Stimulated activated CD4-positive, alpha-beta T cell treated with anti-CD3 and anti-CD28 coated beads, Interleukin-1b, Interleukin-23, amount 100 ng/mL, for 48 hours (primary cell): ENCODE results near the gene ANXA9.

Experiments used
- DNase-seq: peaks from one replicate; pipeline ENCODE4 v3.0.0-alpha.2; 2020

ANXA9 gene

GRCh38 chr1:151006327-151007052, 24.4 kb downstream of the ANXA9 start, which contains the start of gene MINDY1:
Gene MINDY1 (minus strand): TSS chr1:151006902. CDS start chr1:151002617, 4,285 bp downstream.
- DNase-seq, result peak; percentile 46

- DNase-seq, result no peak
These were observed 25.8 kb downstream of the ANXA9 start for GRCh38 chr1:151007853-151008243.

DNA sequence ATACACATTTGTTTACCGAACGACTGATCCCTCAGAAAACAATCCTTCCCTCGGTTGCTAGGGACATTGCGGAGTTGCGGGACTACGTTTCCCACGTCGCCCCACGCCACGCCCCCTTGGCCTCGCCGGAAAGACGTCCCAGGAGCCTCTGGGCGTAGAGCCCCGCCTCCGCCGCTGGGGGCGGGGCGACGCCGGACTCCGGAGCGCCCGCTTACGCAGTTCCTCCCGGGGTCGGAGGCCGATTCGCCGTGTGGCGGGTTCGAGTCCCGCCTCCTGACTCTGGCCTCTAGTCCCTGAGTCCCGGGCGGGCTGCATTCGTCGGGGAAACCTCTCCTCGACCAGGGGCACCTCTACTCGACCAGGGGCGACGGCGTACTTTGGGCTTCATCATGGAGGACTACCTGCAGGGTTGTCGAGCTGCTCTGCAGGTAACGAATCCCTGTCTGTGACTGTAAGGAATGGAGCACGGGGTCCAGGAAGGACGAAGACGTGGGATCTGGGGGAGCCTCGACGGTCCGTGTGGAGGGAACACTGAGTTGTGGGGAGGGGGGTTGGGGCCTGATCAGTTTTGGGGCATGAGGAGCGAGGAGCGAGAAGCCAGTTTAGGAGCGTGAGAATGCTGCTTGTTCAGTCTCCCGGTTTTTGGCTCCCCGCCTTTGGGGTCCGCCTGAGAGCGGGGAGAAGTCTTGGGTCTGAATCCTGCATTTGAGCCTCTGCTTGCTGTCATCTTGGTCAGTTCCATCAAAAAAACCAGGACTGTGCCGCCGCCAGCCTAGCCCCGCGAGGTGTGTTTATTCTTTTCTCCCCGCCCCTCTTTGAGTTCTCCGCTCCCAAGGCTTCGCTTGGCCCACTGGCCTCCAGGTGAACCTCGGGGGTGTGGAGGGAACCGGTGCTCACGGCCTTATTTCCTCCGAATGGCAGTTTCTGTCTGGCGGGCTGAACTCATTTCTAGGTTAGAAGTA, 26.4 kb downstream of the ANXA9 start, which contains the start of gene PRUNE1:
Gene PRUNE1, plus strand, starts transcription at position 206 of the 962 bp plus-strand sequence. Its CDS starts 184 bp downstream, at position 390.
- DNase-seq, result peak; percentile 97

DNA sequence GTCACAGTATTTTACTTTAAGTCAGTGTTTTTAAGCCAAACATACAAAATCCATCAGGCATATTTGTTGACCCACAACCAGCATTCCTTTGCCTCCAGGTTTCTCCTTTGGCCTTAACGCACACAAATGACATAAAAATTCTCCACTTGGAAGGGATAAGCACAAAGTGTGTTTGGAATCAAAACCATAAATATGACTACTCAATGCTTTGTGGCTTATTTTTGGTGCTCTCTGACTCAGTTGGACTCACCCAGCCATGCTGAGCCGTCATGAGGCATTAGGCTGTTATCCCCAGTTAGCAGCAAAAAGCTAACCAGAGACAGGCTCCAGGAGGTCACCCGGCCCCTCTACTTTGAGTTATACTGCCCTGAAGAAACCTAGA, 27.1 kb downstream of the ANXA9 start:
- DNase-seq, result no peak

DNA sequence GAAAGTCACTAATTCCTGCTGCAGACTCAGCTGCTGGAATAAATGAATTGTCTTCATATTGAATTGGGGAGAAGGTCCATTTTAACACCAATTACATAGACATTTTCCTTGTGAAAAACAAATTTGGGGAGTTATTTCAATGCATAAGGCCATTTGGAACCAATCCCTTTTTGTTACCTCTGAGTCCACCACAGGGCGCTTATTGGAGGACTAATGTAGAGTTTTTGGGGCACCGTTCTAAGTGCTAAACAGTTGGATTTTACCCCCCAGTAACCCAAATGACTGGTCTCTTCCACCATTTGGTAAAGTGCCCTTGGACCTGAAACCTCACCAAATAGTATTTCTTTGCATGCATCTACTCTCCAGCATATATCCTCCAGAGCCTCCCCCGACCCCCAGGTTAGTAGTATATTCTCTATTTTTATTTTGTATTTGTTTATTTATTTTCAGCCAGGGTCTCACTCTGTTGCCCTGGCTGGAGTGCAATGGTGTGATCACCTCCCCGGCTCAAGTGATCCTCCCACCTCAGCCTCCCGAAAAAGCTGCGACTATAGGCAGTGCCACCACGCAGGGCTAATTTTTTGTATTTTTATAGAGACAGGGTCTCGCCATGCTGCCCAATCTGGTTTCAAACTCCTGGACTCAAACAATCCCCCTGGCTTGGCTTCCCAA, 27.7 kb downstream of the ANXA9 start:
- DNase-seq, result no peak

DNA sequence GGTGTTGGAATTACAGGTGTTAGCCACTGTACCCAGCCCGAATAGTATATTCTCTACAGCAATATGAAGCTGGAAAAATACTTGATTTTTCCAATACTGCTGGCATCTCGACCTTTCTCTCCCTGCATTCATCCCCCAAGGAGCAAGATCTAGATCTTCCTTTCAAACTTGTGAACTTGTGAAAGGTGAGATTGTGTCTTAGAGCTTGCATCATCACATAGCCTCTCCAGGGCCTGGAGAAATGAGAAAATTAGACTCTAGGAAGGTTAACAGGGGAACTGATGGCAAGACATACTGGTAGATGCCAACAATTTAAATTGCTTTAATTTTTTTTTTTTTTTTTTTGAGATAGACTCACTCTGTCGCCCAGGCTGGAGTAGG, 28.2 kb downstream of the ANXA9 start:
- no peak for DNase-seq

DNA sequence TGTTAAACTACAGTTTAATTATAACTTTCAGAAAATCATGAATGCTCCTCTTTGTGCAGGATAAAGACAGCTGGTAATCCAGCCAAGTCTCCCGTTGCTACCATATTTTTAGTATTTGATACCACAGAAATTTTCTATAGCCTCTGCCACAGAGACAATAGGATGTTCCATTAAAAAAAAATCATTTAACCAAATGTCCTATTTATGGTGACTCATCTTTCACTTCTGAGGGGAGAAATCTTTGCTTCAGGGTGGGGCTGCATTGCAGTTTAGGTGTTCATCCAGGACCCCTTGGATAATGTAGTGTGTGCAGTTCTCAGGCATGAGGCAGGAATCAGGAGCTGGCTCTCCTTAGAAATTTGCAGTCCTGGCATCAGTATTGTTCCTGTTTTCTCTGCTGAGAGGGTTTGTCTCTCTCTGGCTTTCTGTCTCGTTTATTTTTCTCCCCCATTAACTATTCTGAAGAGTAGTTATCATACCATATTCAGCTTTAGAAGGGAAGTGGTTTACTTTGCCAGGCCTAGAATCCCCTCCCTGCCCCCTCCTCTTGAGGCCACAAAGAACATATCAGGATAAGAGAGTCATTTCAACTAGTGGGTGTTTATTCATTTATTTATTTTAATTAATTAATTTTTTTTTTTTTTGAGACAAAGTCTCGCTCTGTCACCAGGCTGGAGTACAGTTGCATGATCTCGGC, 29.2 kb downstream of the ANXA9 start:
- DNase-seq, result no peak

DNA sequence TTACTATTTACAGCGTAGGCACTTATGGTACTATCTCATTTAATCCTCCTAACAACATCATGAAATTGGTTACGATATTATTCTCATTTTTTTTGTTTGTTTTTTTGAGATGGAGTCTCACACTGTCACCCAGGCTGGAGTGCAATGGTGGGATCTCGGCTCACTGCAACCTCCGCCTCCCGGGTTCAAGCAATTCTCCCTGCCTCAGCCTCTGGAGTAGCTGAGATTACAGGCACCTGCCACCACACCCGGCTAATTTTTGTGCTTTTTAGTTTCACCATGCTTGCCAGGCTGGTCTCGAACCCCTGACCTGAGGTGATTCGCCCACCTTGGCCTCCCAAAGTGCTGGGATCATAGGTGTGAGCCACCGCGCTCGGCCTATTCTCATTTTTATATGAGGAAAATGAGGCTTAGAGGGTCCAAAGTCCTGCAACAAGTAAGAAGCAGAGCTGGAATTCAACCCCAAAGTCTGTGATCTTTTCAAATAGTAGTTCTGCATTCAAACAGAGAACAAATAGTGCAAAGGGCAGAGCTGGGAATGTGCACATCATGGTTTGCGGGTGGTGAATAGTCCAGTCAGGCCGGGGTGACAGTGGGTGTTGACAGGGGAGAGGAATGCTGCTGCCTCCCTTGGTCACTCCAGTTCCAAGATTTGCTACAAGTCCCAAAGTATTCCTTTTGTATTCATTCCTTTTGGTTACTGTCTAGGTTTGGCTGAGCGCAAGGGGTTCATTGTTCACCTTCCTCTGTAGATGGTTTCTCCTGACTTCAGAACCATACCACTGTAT, 30.8 kb downstream of the ANXA9 start:
- DNase-seq, result no peak

- no peak for DNase-seq
These were observed 31.4 kb downstream of the ANXA9 start for GRCh38 chr1:151013518-151013917.

DNA sequence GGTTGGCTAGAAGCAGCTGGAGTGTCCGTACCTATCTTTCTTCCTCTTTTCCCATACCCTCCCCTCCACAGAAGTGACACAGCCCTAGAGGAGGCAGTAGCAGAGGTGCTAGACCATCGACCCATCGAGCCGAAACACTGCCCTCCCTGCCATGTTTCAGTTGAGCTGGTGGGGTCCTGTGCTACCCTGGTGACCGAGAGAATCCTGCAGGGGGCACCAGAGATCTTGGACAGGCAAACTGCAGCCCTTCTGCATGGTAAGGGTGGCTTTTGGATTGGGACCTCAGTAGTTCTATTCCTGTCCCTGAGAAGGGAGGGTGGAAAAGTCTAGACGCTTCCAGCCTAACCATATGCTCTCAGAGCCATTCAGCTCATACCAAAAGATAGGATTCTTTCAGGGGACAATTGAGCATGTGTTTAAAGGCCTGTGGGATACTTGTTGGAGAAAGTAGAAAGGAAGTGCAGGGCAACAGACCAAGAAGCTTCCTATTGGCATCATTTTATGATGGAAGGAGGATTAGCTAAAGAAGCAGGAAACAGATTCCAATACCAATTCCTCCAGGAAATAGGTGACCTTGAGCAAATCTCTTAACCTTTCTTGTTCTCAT, 42.6 kb downstream of the ANXA9 start:
- DNase-seq, result peak; percentile 81

GRCh38 chr1:151026460-151026859, 44.4 kb downstream of the ANXA9 start:
- DNase-seq, result no peak

- DNase-seq, result no peak
These were observed 50.1 kb downstream of the ANXA9 start for GRCh38 chr1:151032164-151032563.

- DNase-seq, result no peak
These were observed 53.1 kb downstream of the ANXA9 start for GRCh38 chr1:151035167-151035566.

GRCh38 chr1:151036356-151036755, 54.3 kb downstream of the ANXA9 start, which contains the start of gene BNIPL:
Gene BNIPL (plus strand): TSS chr1:151036586. CDS start chr1:151036726, 140 bp downstream.
- DNase-seq, result no peak

- no peak for DNase-seq
These were observed 54.9 kb downstream of the ANXA9 start for GRCh38 chr1:151037032-151037431.

GRCh38 chr1:151039521-151039920, 57.4 kb downstream of the ANXA9 start:
- DNase-seq, result no peak

- DNase-seq, result no peak
These were observed 61.1 kb downstream of the ANXA9 start for GRCh38 chr1:151043163-151043562.
